GM13976 (cell line): ENCODE results near the gene CIRBP.

Experiments
- DNase-seq: peaks from one replicate; pipeline ENCODE4 v3.0.0; 2012; ENCODE audit warnings: low spot score
- CTCF ChIP-seq: IDR thresholded peaks from 2 replicates; pipeline ENCODE4 v1.5.1; 2012; ENCODE audit warnings: borderline replicate concordance, mild to moderate bottlenecking; ENCODE audit not compliant: insufficient read depth; ENCODE audit errors: extremely low read depth, missing control alignments, control extremely low read depth
- in situ Hi-C: fragments of 300-500 bp; cut with MboI; formaldehyde crosslinking; loops from one replicate; pipeline ENCODE4 v1.12.0; 2022; ENCODE audit warnings: low sequenced_read_pairs, mixed read lengths, inconsistent platforms; ENCODE audit not compliant: unreplicated experiment

Gene CIRBP

GRCh38 chr19:1309977-1310852 is 41.1 kb downstream of the CIRBP start:
- no peak for DNase-seq
- no peak for TF ChIP-seq CTCF
- in situ Hi-C loops = no loop called here

GRCh38 chr19:1310853-1311180 is 41.7 kb downstream of the CIRBP start:
- TF ChIP-seq CTCF = no peak
- in situ Hi-C loops = no loop called here
- no peak for DNase-seq

- DNase-seq = no peak
- no peak for TF ChIP-seq CTCF
Measured at GRCh38 chr19:1311543-1312091, 42.5 kb downstream of the CIRBP start.

GRCh38 chr19:1312767-1313694 is 43.9 kb downstream of the CIRBP start:
- no peak for DNase-seq
- in situ Hi-C loops = no loop called here

More at GRCh38 chr19:1311543-1312091, 42.5 kb downstream of the CIRBP start:
- in situ Hi-C loops = no loop called here

GRCh38 chr19:1313695-1314613 is 44.8 kb downstream of the CIRBP start:
- no peak for DNase-seq
- no peak for TF ChIP-seq CTCF
- in situ Hi-C loops = no loop called here

More at GRCh38 chr19:1312767-1313694, 43.9 kb downstream of the CIRBP start:
- TF ChIP-seq CTCF = no peak

- TF ChIP-seq CTCF = peak; percentile 80
- in situ Hi-C loops = no loop called here
- DNase-seq = peak; percentile 89
Measured at GRCh38 chr19:1315470-1316166, 46.5 kb downstream of the CIRBP start.
